Heart right ventricle (tissue), 16 donors: ENCODE data around the gene LILRA2. TPM values are rescaled to one million over a fixed set of nuclear protein-coding genes. Genes with fewer than 3 reads are reported as not detected.

Experiments used
- ATAC-seq, 8 donors: fragments of 200-7000 bp; cut with Tn5 transposase; one replicate each; pipeline ENCODE4 v1.9.1; 2020; ENCODE audit warnings: mild to moderate bottlenecking in 8 of 8, moderate library complexity in 8 of 8, moderate number of reproducible peaks in 1 of 8
- DNase-seq, 2 donors: peaks; one replicate each; pipeline ENCODE4 v3.0.0-alpha.2; 2020
- H3K27ac ChIP-seq, 10 donors: fragments of 200-600 bp; sonication (generic) in 2 of 10; one replicate each; pipeline versions ENCODE4 v1.5.0 to v1.8.0; 2020 to 2022; ENCODE audit warnings: mild to moderate bottlenecking in 3 of 10
- H3K27me3 ChIP-seq, 7 donors: fragments of 200-600 bp; one replicate each; pipeline ENCODE4 v1.8.0; 2021 to 2022; ENCODE audit warnings: mild to moderate bottlenecking in 2 of 7
- H3K36me3 ChIP-seq, 9 donors: fragments of 200-600 bp; sonication (generic) in 1 of 9; one replicate each; pipeline versions ENCODE4 v1.5.0 to v1.8.0; 2020 to 2022; ENCODE audit warnings: mild to moderate bottlenecking in 2 of 9
- H3K4me1 ChIP-seq, 9 donors: fragments of 200-600 bp; sonication (generic) in 1 of 9; one replicate each; pipeline versions ENCODE4 v1.5.0 to v1.8.0; 2020 to 2022; ENCODE audit warnings: mild to moderate bottlenecking in 4 of 9
- H3K4me3 ChIP-seq, 10 donors: fragments of 200-600 bp; sonication (generic) in 2 of 10; one replicate each; pipeline versions ENCODE4 v1.5.0 to v1.8.0; 2020 to 2022; ENCODE audit warnings: mild to moderate bottlenecking in 7 of 10, moderate library complexity in 2 of 10
- H3K9me3 ChIP-seq, 11 donors: fragments of 200-600 bp in 10 of 11; sonication (generic) in 2 of 11; one replicate each; pipeline versions ENCODE4 v1.5.0 to v1.8.0; 2013 to 2022; ENCODE audit warnings: mild to moderate bottlenecking in 2 of 11, control low read depth in 1 of 11, moderate library complexity in 1 of 11
- CTCF ChIP-seq, 9 donors: fragments of 200-600 bp; sonication (generic) in 2 of 9; IDR thresholded peaks; one replicate each; pipeline versions ENCODE4 v1.5.0 to v1.8.0; 2021 to 2022; ENCODE audit warnings: antibody characterized with exemption in 9 of 9, mild to moderate bottlenecking in 5 of 9, moderate library complexity in 1 of 9
- WGBS, 2 donors: extraction: QIAGEN DNeasy Blood & Tissue Kit; methylation state at CpG; one replicate each; pipeline ENCODE4 v1.1.7; 2013; ENCODE audit warnings: inconsistent platforms in 1 of 2; 5-methylcytosine and 5-hydroxymethylcytosine counted together
- intact Hi-C, 10 donors: fragments of 100-400 bp; cut with DNase I; formaldehyde crosslinking; loops; one replicate each; pipeline versions ENCODE4 v1.11.1 to v1.14.2; 2022
- polyA plus RNA-seq, 2 donors: library from polyadenylated mRNA; stranded (reverse); fragments of 200-250 nt; gene quantifications; one replicate each; pipeline ENCODE4 v1.2.3, GENCODE V29; 2013
- total RNA-seq, 10 donors: library from RNA; stranded (reverse); fragmentation: NEBNext Ultra II Directional in 3 of 10; extraction: Animal tissue kit (Norgen Biotek cat#: 25700) in 3 of 10; gene quantifications; one replicate each; pipeline versions ENCODE4 v1.2.1 to v1.2.4, GENCODE V29; 2021 to 2023
- donor health status: Arrhythmogenic right ventricular cardiomyopathy.
- donor health status: ischemic (EF 13 %, LVEDD 7.1; RV severe dilation, severe dysfunction).
- donor health status: healthy with polysubstance abuse.
- donor health status: DM: no; HTN: yes; CAD: no.
- donor health status: DM: no; HTN: no; CAD: no.
- donor health status: ischemic (EF 25% LVEDD 6.9; RV normal size, moderate dysfunction).
- donor health status: ischemic (EF 25% LVEDD 5.7; RV mildly dilated, moderate dysfunction).
- donor health status: healthy.
- donor health status: DM: yes; HTN: yes; CAD: no.
- donor health status: Ischemic cardiomyopathy.
- donor health status: ischemic (EF 35%, LVEDD 5.7; RV mildly dilated, moderate dysfunction).
- donor health status: nonischemic (EF 11% LVEDD 7.7; RV severe dilation, severe dysfunction).
- donor health status: DM: yes; HTN: yes; CAD: no.
- donor health status: PGD.
- donor health status: ischemic (EF 29% LVEDD 5.4; RV normal size, mild dysfunction).
- donor health status: nonischemic (EF 23%, LVEDD 6.1; RV moderate dilation, normal function).

The LILRA2 gene
- total and polyA plus RNA-seq, 12 donors: 0.22 to 3.3 (median 0.97) TPM

- Histone ChIP-seq H3K27me3 (peaks cover 0 to 6% (median 3%) of the 10 kb centered on the region in 7 donors), H3K4me3 (no peak overlapping the region), H3K27ac (no peak overlapping the region), H3K36me3 (no peaks in the 10 kb centered on the region), H3K9me3 (peaks cover 0 to 41% (median 9%) of the 10 kb centered on the region in 11 donors), H3K4me1 (peaks cover 0 to 35% (median 0%) of the 10 kb centered on the region in 9 donors)
- no peak for TF ChIP-seq CTCF (IDR thresholded peaks at IDR 0.05)
- DNase-seq (no peak), ATAC-seq (no peak)
- intact Hi-C loops: no loop called here
- WGBS, 2 donors: 84% methylated on average over 26 of the region's 26 CpGs
Observed at GRCh38 chr19:54609356-54609791, 35.8 kb downstream of the LILRA2 start.

- H3K4me1 ChIP-seq: peaks cover 0 to 28% (median 0%) of the 10 kb centered on the region in 9 donors
- no peak for DNase-seq
- H3K9me3 ChIP-seq: peaks cover 0 to 38% (median 7%) of the 10 kb centered on the region in 11 donors
- H3K27ac ChIP-seq: no peak overlapping the region
- peaks cover 0 to 3% (median 0%) of the 10 kb centered on the region in 7 donors for H3K27me3 ChIP-seq
- ATAC-seq: no peak
- no peak for TF ChIP-seq CTCF (IDR thresholded peaks at IDR 0.05)
- H3K36me3 ChIP-seq: no peaks in the 10 kb centered on the region
- intact Hi-C loops: no loop called here
- 84 to 90% methylated on average over 1 of the region's 1 CpG for WGBS, 2 donors
- no peak overlapping the region for H3K4me3 ChIP-seq
Observed at GRCh38 chr19:54612428-54612827, 38.8 kb downstream of the LILRA2 start.

GRCh38 chr19:54614726-54615125 lies 41.1 kb downstream of the LILRA2 start:
- DNase-seq: no peak
- TF ChIP-seq CTCF (IDR thresholded peaks at IDR 0.05): no peak
- 87 to 91% methylated on average over 1 of the region's 1 CpG for WGBS, 2 donors
- no peak for ATAC-seq
- intact Hi-C loops: no loop called here
- H3K9me3 ChIP-seq: peaks cover 0 to 38% (median 7%) of the 10 kb centered on the region in 11 donors
- no peaks in the 10 kb centered on the region for H3K36me3 ChIP-seq
- H3K27ac ChIP-seq: no peak overlapping the region
- no peaks in the 10 kb centered on the region for H3K27me3 ChIP-seq
- peaks cover 0 to 13% (median 0%) of the 10 kb centered on the region in 9 donors for H3K4me1 ChIP-seq
- H3K4me3 ChIP-seq: no peak overlapping the region

- peaks cover 0 to 3% (median 0%) of the 10 kb centered on the region in 7 donors for H3K27me3 ChIP-seq
- no peak for ATAC-seq
- peaks cover 0 to 13% (median 0%) of the 10 kb centered on the region in 9 donors for H3K4me1 ChIP-seq
- H3K4me3 ChIP-seq: no peak overlapping the region
- H3K27ac ChIP-seq: peak overlapping the region in 1 of 10 donors; percentile 60
- WGBS, 2 donors: 58 to 64% methylated on average over 3 of the region's 3 CpGs
- H3K36me3 ChIP-seq: no peaks in the 10 kb centered on the region
- no peak for DNase-seq
- no peak for TF ChIP-seq CTCF (IDR thresholded peaks at IDR 0.05)
- H3K9me3 ChIP-seq: peaks cover 0 to 24% (median 7%) of the 10 kb centered on the region in 11 donors
- intact Hi-C loops: no loop called here
Observed at GRCh38 chr19:54616057-54616456, 42.5 kb downstream of the LILRA2 start.
